ENCODE results near the gene MAST4. TPM values are rescaled to one million over a fixed set of nuclear protein-coding genes. Genes with fewer than 3 reads are reported as not detected.

Gene MAST4
- total and polyA plus RNA-seq, 2 donors from 2014 or later: 27.3 to 31.4 TPM

DNA sequence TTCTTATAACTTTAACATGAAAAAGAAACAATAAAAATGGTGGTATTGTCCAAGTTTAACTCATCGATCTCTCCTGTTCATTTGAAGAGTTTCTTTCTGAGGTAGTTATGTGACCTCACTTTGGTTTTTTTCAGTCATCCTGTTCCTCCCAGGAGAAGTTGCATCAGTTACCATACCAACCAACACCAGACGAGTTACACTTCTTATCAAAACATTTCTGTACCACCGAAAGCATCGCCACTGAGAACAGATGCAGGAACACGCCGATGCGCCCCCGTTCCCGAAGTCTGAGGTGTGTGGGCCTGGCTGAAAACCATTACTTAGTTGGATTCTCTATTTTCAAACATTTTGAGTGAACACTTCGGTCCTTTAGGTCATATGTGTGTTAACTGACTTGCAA is 504.1 kb downstream of the MAST4 start:
- no peak overlapping the region for H3K27ac ChIP-seq (ENCODE audit: low read depth in 2 of 2, low read length in 2 of 2)
- TF ChIP-seq, protein P1, sequence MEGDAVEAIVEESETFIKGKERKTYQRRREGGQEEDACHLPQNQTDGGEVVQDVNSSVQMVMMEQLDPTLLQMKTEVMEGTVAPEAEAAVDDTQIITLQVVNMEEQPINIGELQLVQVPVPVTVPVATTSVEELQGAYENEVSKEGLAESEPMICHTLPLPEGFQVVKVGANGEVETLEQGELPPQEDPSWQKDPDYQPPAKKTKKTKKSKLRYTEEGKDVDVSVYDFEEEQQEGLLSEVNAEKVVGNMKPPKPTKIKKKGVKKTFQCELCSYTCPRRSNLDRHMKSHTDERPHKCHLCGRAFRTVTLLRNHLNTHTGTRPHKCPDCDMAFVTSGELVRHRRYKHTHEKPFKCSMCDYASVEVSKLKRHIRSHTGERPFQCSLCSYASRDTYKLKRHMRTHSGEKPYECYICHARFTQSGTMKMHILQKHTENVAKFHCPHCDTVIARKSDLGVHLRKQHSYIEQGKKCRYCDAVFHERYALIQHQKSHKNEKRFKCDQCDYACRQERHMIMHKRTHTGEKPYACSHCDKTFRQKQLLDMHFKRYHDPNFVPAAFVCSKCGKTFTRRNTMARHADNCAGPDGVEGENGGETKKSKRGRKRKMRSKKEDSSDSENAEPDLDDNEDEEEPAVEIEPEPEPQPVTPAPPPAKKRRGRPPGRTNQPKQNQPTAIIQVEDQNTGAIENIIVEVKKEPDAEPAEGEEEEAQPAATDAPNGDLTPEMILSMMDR (IDR thresholded peaks at IDR 0.05; ENCODE audit: borderline replicate concordance, extremely low read depth, insufficient read depth): no peak
- H3K4me3 ChIP-seq (ENCODE audit: low read length in 3 of 3): no peak overlapping the region
- DNase-seq (no peak), FAIRE-seq (no peak)
- peaks cover 0 to 13% (median 12%) of the 10 kb centered on the region in 3 donors for H3K36me3 ChIP-seq (ENCODE audit: control insufficient read depth in 2 of 3, insufficient read depth in 3 of 3, low read length in 3 of 3)
- intact Hi-C loops (cut with DNase I): no loop called here
- no peaks in the 10 kb centered on the region for H3K27me3 ChIP-seq (ENCODE audit: control insufficient read depth, insufficient read depth, low read length)
- peaks cover 0 to 3% (median 3%) of the 10 kb centered on the region in 3 donors for H3K4me1 ChIP-seq (ENCODE audit: control insufficient read depth in 2 of 3, insufficient read depth in 2 of 3, low read depth in 1 of 3, low read length in 3 of 3)
- no peaks in the 10 kb centered on the region for H3K9me3 ChIP-seq (ENCODE audit: control insufficient read depth in 2 of 3, insufficient read depth in 1 of 3, low read length in 3 of 3)
- no peak overlapping the region for H3K9ac ChIP-seq (ENCODE audit: low read length in 3 of 3)

DNA sequence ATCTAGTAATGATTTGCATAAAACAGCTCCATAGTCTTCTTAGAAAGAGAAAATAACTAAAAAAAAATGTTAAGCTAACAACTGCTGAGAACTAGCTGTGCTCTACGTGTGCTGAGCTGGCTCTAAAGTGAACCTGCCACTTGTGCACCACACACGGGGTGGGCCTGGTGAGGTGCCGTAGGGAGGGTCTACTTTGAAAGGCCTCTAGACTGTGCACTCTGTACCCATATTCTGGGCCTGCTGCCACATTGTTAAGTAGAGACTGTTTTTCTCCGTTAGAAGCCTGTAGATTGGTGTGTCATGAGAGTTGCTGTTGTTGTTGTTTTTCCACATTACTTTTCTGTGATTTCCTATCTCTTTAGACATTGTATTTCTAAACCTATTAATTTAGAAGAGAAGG is 506.5 kb downstream of the MAST4 start:
- peaks cover 0 to 22% (median 18%) of the 10 kb centered on the region in 3 donors for H3K36me3 ChIP-seq (ENCODE audit: control insufficient read depth in 2 of 3, insufficient read depth in 3 of 3, low read length in 3 of 3)
- no peak overlapping the region for H3K27ac ChIP-seq (ENCODE audit: low read depth in 2 of 2, low read length in 2 of 2)
- H3K9ac ChIP-seq (ENCODE audit: low read length in 3 of 3): no peak overlapping the region
- DNase-seq (no peak), FAIRE-seq (no peak)
- H3K4me3 ChIP-seq (ENCODE audit: low read length in 3 of 3): no peak overlapping the region
- no peaks in the 10 kb centered on the region for H3K9me3 ChIP-seq (ENCODE audit: control insufficient read depth in 2 of 3, insufficient read depth in 1 of 3, low read length in 3 of 3)
- intact Hi-C loops (cut with DNase I): no loop called here
- H3K4me1 ChIP-seq (ENCODE audit: control insufficient read depth in 2 of 3, insufficient read depth in 2 of 3, low read depth in 1 of 3, low read length in 3 of 3): no peaks in the 10 kb centered on the region
- TF ChIP-seq, protein P1 (IDR thresholded peaks at IDR 0.05; ENCODE audit: borderline replicate concordance, extremely low read depth, insufficient read depth): no peak
- no peaks in the 10 kb centered on the region for H3K27me3 ChIP-seq (ENCODE audit: control insufficient read depth, insufficient read depth, low read length)

DNA sequence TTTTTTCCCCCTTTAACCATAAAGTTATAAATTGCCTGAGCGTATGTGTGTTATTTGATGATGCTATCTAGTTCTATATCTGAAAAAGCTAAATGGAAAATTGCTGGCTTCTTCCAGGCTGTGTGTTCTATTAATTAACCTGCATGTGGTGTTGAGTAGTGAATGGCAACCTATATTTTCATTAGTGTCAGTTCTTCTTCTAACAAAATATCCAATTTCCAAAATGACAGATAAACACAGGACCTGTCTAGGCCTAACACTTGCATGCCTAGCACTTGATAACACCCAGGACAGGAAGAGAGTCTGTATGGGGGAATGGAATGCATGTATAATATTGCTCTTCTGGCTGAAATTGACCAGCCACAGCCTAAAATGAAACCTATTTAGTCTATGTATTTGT is 508.7 kb downstream of the MAST4 start:
- Histone ChIP-seq H3K36me3 (ENCODE audit: control insufficient read depth in 2 of 3, insufficient read depth in 3 of 3, low read length in 3 of 3) (peaks cover 0 to 22% (median 20%) of the 10 kb centered on the region in 3 donors), H3K27ac (ENCODE audit: low read depth in 2 of 2, low read length in 2 of 2) (no peak overlapping the region), H3K9me3 (ENCODE audit: control insufficient read depth in 2 of 3, insufficient read depth in 1 of 3, low read length in 3 of 3) (no peaks in the 10 kb centered on the region), H3K4me1 (ENCODE audit: control insufficient read depth in 2 of 3, insufficient read depth in 2 of 3, low read depth in 1 of 3, low read length in 3 of 3) (no peaks in the 10 kb centered on the region), H3K4me3 (ENCODE audit: low read length in 3 of 3) (no peak overlapping the region), H3K27me3 (ENCODE audit: control insufficient read depth, insufficient read depth, low read length) (no peaks in the 10 kb centered on the region), H3K9ac (ENCODE audit: low read length in 3 of 3) (no peak overlapping the region)
- DNase-seq (no peak), FAIRE-seq (no peak)
- TF ChIP-seq, protein P1 (IDR thresholded peaks at IDR 0.05; ENCODE audit: borderline replicate concordance, extremely low read depth, insufficient read depth): no peak
- intact Hi-C loops (cut with DNase I): no loop called here

DNA sequence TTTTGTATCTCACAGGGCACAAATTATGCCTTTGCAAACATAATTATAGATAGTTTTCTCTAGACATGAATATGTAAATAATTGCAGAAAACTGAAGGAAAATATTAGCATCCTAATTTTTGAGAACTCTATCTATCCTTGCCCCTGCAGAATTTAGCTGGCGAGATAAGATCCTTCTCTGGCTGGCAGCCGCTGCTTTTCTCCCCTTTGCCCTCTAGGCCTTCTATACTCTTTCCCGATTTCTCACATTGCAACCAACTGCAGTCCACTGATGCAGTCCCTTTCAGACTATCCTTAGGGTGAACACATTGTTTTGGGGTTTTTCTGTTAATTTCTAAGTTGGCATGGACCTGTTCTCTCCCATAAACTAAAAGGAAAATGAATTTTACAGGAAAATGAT is 509.1 kb downstream of the MAST4 start:
- no peak for FAIRE-seq
- intact Hi-C loops (cut with DNase I): no loop called here

More for the DNA sequence above, 509.1 kb downstream of the MAST4 start:
- Histone ChIP-seq H3K27ac (ENCODE audit: low read depth in 2 of 2, low read length in 2 of 2) (no peak overlapping the region), H3K27me3 (ENCODE audit: control insufficient read depth, insufficient read depth, low read length) (no peaks in the 10 kb centered on the region), H3K9me3 (ENCODE audit: control insufficient read depth in 2 of 3, insufficient read depth in 1 of 3, low read length in 3 of 3) (no peaks in the 10 kb centered on the region), H3K4me3 (ENCODE audit: low read length in 3 of 3) (no peak overlapping the region), H3K9ac (ENCODE audit: low read length in 3 of 3) (no peak overlapping the region), H3K36me3 (ENCODE audit: control insufficient read depth in 2 of 3, insufficient read depth in 3 of 3, low read length in 3 of 3) (peaks cover 0 to 24% (median 22%) of the 10 kb centered on the region in 3 donors), H3K4me1 (ENCODE audit: control insufficient read depth in 2 of 3, insufficient read depth in 2 of 3, low read depth in 1 of 3, low read length in 3 of 3) (no peaks in the 10 kb centered on the region)
- DNase-seq: no peak
- TF ChIP-seq, protein P1 (IDR thresholded peaks at IDR 0.05; ENCODE audit: borderline replicate concordance, extremely low read depth, insufficient read depth): no peak
